Head of caudate nucleus (tissue), 42 donors: Measurements from ENCODE around the gene HSD3B1.
"Not testable (repeated sequence)": the region's sequence is repeated elsewhere in the genome, so short reads cannot be mapped to it uniquely, and the experiment has no call there.

Source experiments
- DNase-seq, 42 donors: peaks; one replicate each; pipeline versions ENCODE4 v3.0.0 to v3.0.0-alpha.2; 2020 to 2021; ENCODE audit warnings: mixed read lengths in 7 of 42
- intact Hi-C: fragments of 100-400 bp; cut with DNase I; formaldehyde crosslinking; loops from one replicate; pipeline ENCODE4 v1.15.0; 2022

The HSD3B1 gene

DNA sequence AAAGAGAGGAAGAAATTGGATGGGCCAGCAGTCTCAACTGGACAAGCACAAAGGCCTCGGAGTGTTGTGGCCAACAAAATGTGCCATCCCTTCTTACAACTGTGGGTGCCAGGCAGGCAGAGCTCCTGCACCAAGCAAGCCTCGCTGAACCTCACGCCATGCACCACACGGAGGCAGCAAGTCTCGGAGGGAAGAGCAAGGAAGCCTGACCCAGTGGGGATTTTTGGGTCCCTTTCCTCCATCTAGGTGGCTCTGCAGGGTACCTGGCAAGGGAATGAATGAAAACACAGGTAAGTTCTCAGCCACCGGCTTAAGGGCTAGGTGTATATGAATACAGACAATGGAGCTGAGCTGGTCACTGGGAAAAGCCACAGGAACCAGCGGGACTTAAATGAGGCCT is 40.8 kb downstream of the HSD3B1 start:
- no peak for DNase-seq
- intact Hi-C loops: loop anchor here (10.0 kb wide), 1 partner anchor 57 kb away; no protein-coding TSS in a partner anchor

DNA sequence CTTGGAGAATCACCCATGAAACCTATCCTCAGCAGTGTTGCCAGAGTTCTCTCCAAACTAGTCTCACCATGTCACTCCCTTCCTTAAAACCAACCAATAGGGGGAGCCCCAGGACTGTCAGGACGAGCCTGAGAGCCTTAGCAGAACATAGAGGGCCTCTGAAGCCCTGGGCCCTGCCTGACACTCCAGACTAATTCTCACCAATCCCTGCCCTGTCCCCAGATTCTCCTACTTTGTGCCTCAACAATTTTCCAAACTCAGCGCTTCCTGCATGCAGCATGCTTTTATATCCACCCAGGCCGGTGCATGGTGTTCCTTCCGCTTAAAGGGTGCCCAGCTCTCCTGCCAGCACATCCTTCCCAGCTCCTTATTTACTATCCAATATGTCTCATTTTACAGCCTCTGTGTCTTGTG is 42.7 kb downstream of the HSD3B1 start:
- peak; percentile 38 to 88 (median 71) for DNase-seq
- intact Hi-C loops: loop anchor here (10.0 kb wide), 1 partner anchor 55 kb away; no protein-coding TSS in a partner anchor

- no peak for DNase-seq
- intact Hi-C loops: no loop called here
These were observed 43.4 kb downstream of the HSD3B1 start for GRCh38 chr1:119550381-119550780.

DNA sequence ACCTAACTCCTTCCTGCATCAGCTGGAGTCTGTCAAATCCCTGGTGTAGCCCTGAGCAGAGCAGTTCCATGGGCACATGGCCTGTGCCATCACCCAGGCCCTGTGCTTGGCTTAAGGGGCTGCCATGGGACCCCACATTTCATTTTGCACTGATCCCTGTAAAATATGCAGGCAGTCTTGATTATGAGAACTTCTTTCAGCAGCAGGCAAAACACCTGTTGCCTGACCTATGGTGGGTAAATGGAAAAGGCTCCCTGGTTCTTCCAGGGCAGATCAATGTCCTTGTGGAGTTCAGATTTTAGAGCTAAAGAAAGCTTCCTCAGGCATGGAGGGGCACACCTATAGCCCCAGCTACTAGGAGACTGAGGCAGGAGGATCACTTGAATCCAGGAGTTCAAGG is 44.2 kb downstream of the HSD3B1 start:
- intact Hi-C loops: no loop called here
- DNase-seq: no peak

GRCh38 chr1:119552656-119553055 is 45.6 kb downstream of the HSD3B1 start:
- DNase-seq, intact Hi-C loops: not testable (repeated sequence)

- DNase-seq, intact Hi-C loops: not testable (repeated sequence)
These were observed 46.5 kb downstream of the HSD3B1 start for GRCh38 chr1:119553302-119554071.

DNA sequence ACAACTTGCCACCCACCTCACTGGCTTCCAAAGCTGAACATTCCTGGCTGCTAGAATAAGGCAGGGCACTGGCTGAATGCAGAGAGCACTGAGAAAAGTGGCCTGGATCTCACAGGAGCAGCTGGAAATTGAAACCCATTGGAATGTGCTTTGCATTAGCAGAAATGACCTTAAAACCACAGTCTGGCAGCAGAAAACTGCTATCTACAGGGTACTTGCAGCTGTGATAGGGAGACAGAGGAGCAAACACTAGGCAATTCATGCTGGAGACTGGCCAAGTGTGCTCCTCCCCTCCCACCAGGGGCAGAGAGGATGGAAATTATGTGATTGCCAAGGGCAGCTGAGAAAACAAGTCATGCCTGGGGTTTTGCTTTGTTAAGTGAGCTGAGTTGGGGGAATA is 47.2 kb downstream of the HSD3B1 start:
- DNase-seq: peak in 31 of 42 donors; percentile 10 to 67 (median 36)

DNA sequence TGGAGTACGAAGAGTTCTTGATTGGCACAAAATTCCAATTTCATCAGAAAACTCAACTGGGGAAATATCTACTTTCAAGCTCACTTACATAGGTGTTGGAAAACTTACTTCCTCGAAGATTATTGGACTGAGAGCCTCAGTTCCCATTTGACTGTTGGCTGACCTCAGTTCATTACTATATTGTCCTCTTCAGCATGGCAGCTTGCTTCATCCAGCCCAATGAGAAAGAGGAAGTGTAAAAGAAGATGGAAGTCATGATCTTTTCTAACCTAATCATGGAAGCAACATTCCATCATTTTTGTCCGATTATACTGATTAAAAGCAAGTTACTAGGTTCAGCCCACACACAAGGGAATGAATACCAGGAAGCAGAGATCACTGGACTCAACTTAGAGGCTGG is 49.4 kb downstream of the HSD3B1 start:
- intact Hi-C loops: no loop called here
- DNase-seq: no peak

More for the DNA sequence above, 47.2 kb downstream of the HSD3B1 start:
- intact Hi-C loops: no loop called here

- intact Hi-C loops, DNase-seq: not testable (repeated sequence)
These were observed 53.4 kb downstream of the HSD3B1 start for GRCh38 chr1:119560402-119560801.

GRCh38 chr1:119564548-119564947 is 57.5 kb downstream of the HSD3B1 start:
- intact Hi-C loops: no loop called here
- no peak for DNase-seq
